HepG2 (cell line): ENCODE data around the gene IQCK.

Experiments
- CC2D1A ChIP-seq: sonication (generic); formaldehyde crosslinking; IDR thresholded peaks from 2 replicates; pipeline ENCODE4 v1.8.1; 2023; ENCODE audit warnings: mild to moderate bottlenecking, missing genetic modification reagents
- CTCF ChIP-seq: sonication (generic); formaldehyde crosslinking; IDR thresholded peaks from 2 replicates; pipeline ENCODE4 v1.5.0; 2020; ENCODE audit warnings: mild to moderate bottlenecking, missing genetic modification reagents, moderate library complexity
- POLR2A ChIP-seq, 2 experiments: IDR thresholded peaks; 2 replicates each; pipeline ENCODE4 v1.6.1; 2011; ENCODE audit warnings: low read depth in 2 of 2, low read length in 2 of 2, mild to moderate bottlenecking in 1 of 2, moderate library complexity in 1 of 2; ENCODE audit not compliant: insufficient read depth in 1 of 2
- REST ChIP-seq, 2 experiments: IDR thresholded peaks; 2 replicates each; pipeline ENCODE4 v1.6.1; 2011 to 2012; ENCODE audit warnings: low read length in 2 of 2, borderline replicate concordance in 1 of 2, low read depth in 1 of 2, mild to moderate bottlenecking in 1 of 2, moderate library complexity in 1 of 2
- SP1 ChIP-seq, 2 experiments: fragments of 450-650 bp in 1 of 2; sonication (generic) in 1 of 2; formaldehyde crosslinking in 1 of 2; IDR thresholded peaks; 2 replicates each; pipeline versions ENCODE4 v1.4.0 to v1.6.1; 2016 to 2020; ENCODE audit warnings: missing genetic modification reagents in 1 of 2
- SRSF1 ChIP-seq: fragments of 200-400 bp; formaldehyde crosslinking; optimal IDR thresholded peaks from 2 replicates; pipeline ENCODE3; 2017; ENCODE audit warnings: mild to moderate bottlenecking, low read depth, low read length, moderate library complexity
- ZSCAN29 ChIP-seq: sonication (generic); formaldehyde crosslinking; conservative IDR thresholded peaks from 2 replicates; pipeline ENCODE4 v1.4.0; 2020; ENCODE audit warnings: mild to moderate bottlenecking, missing genetic modification reagents
- TF ChIP-seq, protein P1 (sequence below): sonication (generic); formaldehyde crosslinking; IDR thresholded peaks from 2 replicates; pipeline ENCODE4 v1.8.1; 2023; ENCODE audit warnings: mild to moderate bottlenecking, missing genetic modification reagents

DNA sequence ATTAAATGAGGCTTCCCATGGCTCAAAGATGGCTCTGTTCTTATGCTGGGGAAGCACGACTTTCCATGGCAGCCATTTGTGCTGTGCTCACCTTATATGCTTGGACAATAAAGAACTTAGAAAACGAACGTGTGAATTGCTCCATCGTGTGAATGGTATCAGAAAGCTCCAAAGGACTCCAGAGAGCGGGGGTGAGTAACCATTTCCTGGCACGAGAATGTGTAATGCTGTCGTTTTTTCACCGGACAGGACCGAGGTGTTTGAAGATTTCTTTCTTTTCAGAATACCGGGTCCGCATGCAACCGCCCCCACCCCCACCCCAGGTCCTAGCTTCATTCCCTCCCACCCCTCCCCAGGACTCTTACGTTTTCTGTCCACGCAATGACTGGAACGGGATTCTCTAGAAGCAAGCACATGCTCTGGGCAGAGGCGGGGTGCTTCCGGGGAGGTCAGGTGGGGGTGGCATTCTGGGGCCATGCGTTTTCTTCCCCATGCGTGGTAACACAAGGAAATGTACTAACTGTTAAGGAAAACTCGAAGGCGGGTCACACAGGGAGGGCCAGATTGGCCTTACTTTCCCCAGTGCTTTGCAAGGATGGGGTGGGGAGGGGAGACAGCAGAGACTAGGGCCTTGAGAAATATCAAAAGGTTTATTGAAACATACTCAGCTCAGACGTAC is 140.4 kb downstream of the IQCK start:
- TF ChIP-seq, protein P1, sequence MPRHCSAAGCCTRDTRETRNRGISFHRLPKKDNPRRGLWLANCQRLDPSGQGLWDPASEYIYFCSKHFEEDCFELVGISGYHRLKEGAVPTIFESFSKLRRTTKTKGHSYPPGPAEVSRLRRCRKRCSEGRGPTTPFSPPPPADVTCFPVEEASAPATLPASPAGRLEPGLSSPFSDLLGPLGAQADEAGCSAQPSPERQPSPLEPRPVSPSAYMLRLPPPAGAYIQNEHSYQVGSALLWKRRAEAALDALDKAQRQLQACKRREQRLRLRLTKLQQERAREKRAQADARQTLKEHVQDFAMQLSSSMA (CRISPR knock-in tag), result no peak
- TF ChIP-seq CTCF (CRISPR knock-in tag), result no peak
- no peak for TF ChIP-seq CC2D1A (CRISPR knock-in tag)
- TF ChIP-seq REST (IDR thresholded peaks at IDR 0.05; ENCODE audit: borderline replicate concordance in 1 of 2, low read depth in 1 of 2, low read length in 2 of 2), result no peak
- no peak for TF ChIP-seq ZSCAN29 (CRISPR knock-in tag)
- no peak for TF ChIP-seq SRSF1
- no peak for TF ChIP-seq POLR2A (IDR thresholded peaks at IDR 0.05; ENCODE audit: insufficient read depth in 1 of 2, low read depth in 2 of 2, low read length in 2 of 2)
- TF ChIP-seq SP1 (IDR thresholded peaks at IDR 0.05), result no peak
- TF ChIP-seq SP1 (CRISPR knock-in tag; IDR thresholded peaks at IDR 0.05), result no peak
